HepG2 (cell line): ENCODE measurements around the gene TMEM45A. TPM values are rescaled to one million over a fixed set of nuclear protein-coding genes. Genes with fewer than 3 reads are reported as not detected.

Experiments
- ATAC-seq: fragments of 200-7000 bp; cut with Tn5 transposase; 3 replicates; pipeline ENCODE4 v1.9.1; 2020; ENCODE audit warnings: mild to moderate bottlenecking, moderate library complexity
- BruUV-seq: library from RNA; stranded (reverse); fragments of 400-500 nt; replicated peaks from 2 replicates; lab custom pipeline; 2021; lab: Mats Ljungman, UMichigan
- CTCF ChIA-PET: fragments of 300-600 bp; formaldehyde crosslinking; extraction: SDS; loops from one replicate; lab custom pipeline; 2021; ENCODE audit warnings: low total read pairs, inconsistent platforms, low intra/inter-chr PET ratio; lab: Yijun Ruan, JAX
- POLR2A ChIA-PET: fragments of 350-600 bp; sonication (Branson Sonifier 250); formaldehyde crosslinking; loops from one replicate; lab custom pipeline; 2020; ENCODE audit warnings: antibody characterized with exemption, inconsistent platforms; lab: Yijun Ruan, JAX
- DNase-seq: peaks from one replicate; pipeline ENCODE4 v3.0.0-alpha.2; 2015; ENCODE audit warnings: low spot score
- FAIRE-seq: peaks from 3 replicates; lab custom pipeline; 2011; peaks lifted over from hg19 to GRCh38; lab: Jason Lieb, UNC
- H2AFZ ChIP-seq: one replicate; pipeline ENCODE4 v1.6.1; 2011; ENCODE audit warnings: low read length, inconsistent platforms
- H3K27ac ChIP-seq: fragments of 300-600 bp; 3 replicates; pipeline ENCODE4 v1.8.0; 2011; ENCODE audit warnings: mixed run types, mild to moderate bottlenecking, mixed read lengths, low read length, inconsistent platforms; ENCODE audit not compliant: insufficient read depth; ENCODE audit errors: extremely low read length
- H3K27me3 ChIP-seq, 2 experiments: fragments of 200-600 bp in 1 of 2; 2 replicates in 1 of 2; 3 replicates in 1 of 2; pipeline versions ENCODE4 v1.6.0 to v1.8.0; 2011; ENCODE audit warnings: low read length in 2 of 2, mild to moderate bottlenecking in 2 of 2, moderate library complexity in 2 of 2, inconsistent platforms in 1 of 2; ENCODE audit not compliant: insufficient read depth in 2 of 2, control insufficient read depth in 1 of 2
- H3K36me3 ChIP-seq, 2 experiments: fragments of 200-600 bp in 1 of 2; replicated peaks in 1 of 2; 2 replicates in 1 of 2; 3 replicates in 1 of 2; pipeline versions ENCODE4 v1.5.1 to v1.8.0; 2011; ENCODE audit warnings: low read length in 2 of 2, inconsistent platforms in 1 of 2; ENCODE audit not compliant: insufficient read depth in 2 of 2, control insufficient read depth in 1 of 2
- H3K4me1 ChIP-seq: 2 replicates; pipeline ENCODE4 v1.5.1; 2012; ENCODE audit warnings: low read length, inconsistent platforms; ENCODE audit not compliant: insufficient read depth
- H3K4me2 ChIP-seq: 2 replicates; pipeline ENCODE4 v1.6.0; 2011; ENCODE audit warnings: low read depth, low read length, inconsistent platforms
- H3K4me3 ChIP-seq, 3 experiments: fragments of 200-600 bp in 1 of 3; sonication (generic), shearing (Covaris generic) in 1 of 3; replicated peaks in 1 of 3; 2 replicates each; pipeline ENCODE4 v1.5.1; 2011 to 2016; ENCODE audit warnings: low read length in 3 of 3, inconsistent platforms in 2 of 3, low read depth in 2 of 3, mild to moderate bottlenecking in 2 of 3, control low read depth in 1 of 3, mixed read lengths in 1 of 3; ENCODE audit not compliant: insufficient read depth in 1 of 3
- H3K79me2 ChIP-seq: one replicate; pipeline ENCODE4 v1.6.1; 2011; ENCODE audit warnings: low read length, inconsistent platforms; ENCODE audit not compliant: insufficient read depth
- H3K9ac ChIP-seq: 2 replicates; pipeline ENCODE4 v1.6.0; 2011; ENCODE audit warnings: mild to moderate bottlenecking, low read depth, low read length, inconsistent platforms; ENCODE audit not compliant: insufficient read depth
- H3K9me3 ChIP-seq: 2 replicates; pipeline ENCODE4 v1.5.1; 2012; ENCODE audit warnings: mild to moderate bottlenecking, low read length
- H4K20me1 ChIP-seq: 2 replicates; pipeline ENCODE4 v1.6.0; 2011; ENCODE audit warnings: inconsistent platforms, mild to moderate bottlenecking, low read length, moderate library complexity; ENCODE audit not compliant: insufficient read depth
- ADNP ChIP-seq: sonication (generic); formaldehyde crosslinking; IDR thresholded peaks from 2 replicates; pipeline ENCODE4 v1.4.0; 2020; ENCODE audit warnings: missing genetic modification reagents
- ARHGAP35 ChIP-seq: sonication (generic); formaldehyde crosslinking; IDR thresholded peaks from 2 replicates; pipeline ENCODE4 v1.9.0; 2022; ENCODE audit warnings: mild to moderate bottlenecking, inconsistent platforms, moderate library complexity, missing genetic modification reagents, borderline replicate concordance
- ARID3A ChIP-seq: IDR thresholded peaks from 2 replicates; pipeline ENCODE4 v1.6.1; 2012; ENCODE audit warnings: low read depth, low read length, improper control_type of control experiment
- ATAD3A ChIP-seq: sonication (generic); formaldehyde crosslinking; IDR thresholded peaks from 2 replicates; pipeline ENCODE4 v1.4.0; 2020; ENCODE audit warnings: missing genetic modification reagents
- HES4 ChIP-seq: sonication (generic); formaldehyde crosslinking; IDR thresholded peaks from 2 replicates; pipeline ENCODE4 v1.9.0; 2021; ENCODE audit warnings: mild to moderate bottlenecking, missing genetic modification reagents, borderline replicate concordance
- HNF1B ChIP-seq: sonication (generic); formaldehyde crosslinking; IDR thresholded peaks from 2 replicates; pipeline ENCODE4 v1.5.1; 2020; ENCODE audit warnings: mild to moderate bottlenecking, moderate library complexity, missing genetic modification reagents
- HNF4A ChIP-seq: sonication (generic); formaldehyde crosslinking; IDR thresholded peaks from 2 replicates; pipeline ENCODE4 v1.4.0; 2020; ENCODE audit warnings: missing genetic modification reagents
- HNRNPUL1 ChIP-seq: fragments of 200-400 bp; formaldehyde crosslinking; IDR thresholded peaks from 2 replicates; pipeline ENCODE4 v1.6.1; 2017; ENCODE audit warnings: low read depth, mild to moderate bottlenecking, low read length, moderate library complexity
- RARA ChIP-seq: IDR thresholded peaks from 2 replicates; pipeline ENCODE4 v1.6.1; 2016; ENCODE audit warnings: missing genetic modification reagents, missing compliant biosample characterization
- ZFP36L1 ChIP-seq: sonication (generic); formaldehyde crosslinking; IDR thresholded peaks from 2 replicates; pipeline ENCODE4 v1.8.0; 2022; ENCODE audit warnings: mild to moderate bottlenecking, missing genetic modification reagents, moderate library complexity
- ZNF34 ChIP-seq: sonication (generic); formaldehyde crosslinking; IDR thresholded peaks from 2 replicates; pipeline ENCODE4 v1.4.0; 2020; ENCODE audit warnings: mild to moderate bottlenecking, missing genetic modification reagents, borderline replicate concordance
- WGBS: methylation state at CpG from one replicate; pipeline ENCODE4 v1.1.6; 2017; ENCODE audit warnings: low lambda C conversion rate; 5-methylcytosine and 5-hydroxymethylcytosine counted together
- in situ Hi-C: cut with HindIII; loops from 2 replicates; pipeline ENCODE4 v1.10.0; 2017; ENCODE audit warnings: low pct_unique_long_range_greater_than_20kb; ENCODE audit not compliant: extremely low pct_ligation_motif_present
- intact Hi-C: fragments of 100-400 bp; cut with micrococcal nuclease; formaldehyde crosslinking; loops from one replicate; pipeline ENCODE4 v1.10.0; 2022; ENCODE audit not compliant: unreplicated experiment
- polyA plus RNA-seq, 8 experiments: library from polyadenylated mRNA; depleted of rRNA in 3 of 8; stranded (reverse) in 7 of 8; unstranded in 1 of 8; fragments of >200 nt; fragmentation: Illumina TruSeq in 4 of 8; extraction: Trizol in 4 of 8; gene quantifications; 2 replicates each; pipeline versions ENCODE4 v1.2.1 to v1.2.3, GENCODE V29; 2011 to 2016; ENCODE audit warnings: low read depth in 4 of 8, missing spikeins in 1 of 8, mixed read lengths in 1 of 8; ENCODE audit not compliant: insufficient read depth in 1 of 8
- total RNA-seq, 5 experiments: library from RNA; depleted of rRNA; stranded (reverse); fragments of >200 nt; fragmentation: Illumina TruSeq; extraction: Trizol; gene quantifications; 2 replicates each; pipeline ENCODE4 v1.2.3, GENCODE V29; 2016; ENCODE audit warnings: low read depth in 1 of 5

TMEM45A gene
- total and polyA plus RNA-seq, 2 of the 13 experiments (the other 11 are each of a cell fraction or from before 2014, with no cell fraction given), result 14.8 to 38.5 TPM

GRCh38 chr3:100556673-100557310 lies 64.4 kb downstream of the TMEM45A start (continued):
- TF ChIP-seq ARHGAP35 (CRISPR knock-in tag), result no peak
- no peak for TF ChIP-seq ARID3A
- no peak for TF ChIP-seq ADNP (CRISPR knock-in tag)
- no peak for TF ChIP-seq RARA (CRISPR knock-in tag)

- no TSS peak for BruUV-seq
- Histone ChIP-seq H3K4me3 (no peak overlapping the region), H3K79me2 (no peaks in the 10 kb centered on the region), H3K4me1 (no peaks in the 10 kb centered on the region), H3K4me2 (no peak overlapping the region), H2AFZ (no peak overlapping the region), H4K20me1 (no peaks in the 10 kb centered on the region), H3K27ac (no peak overlapping the region), H3K9me3 (no peaks in the 10 kb centered on the region), H3K9ac (no peak overlapping the region), H3K27me3 (no peaks in the 10 kb centered on the region), H3K36me3 (0 out of 5 replicates have a peak, but pooled peaks cover 0 to 4% of the 10 kb centered on the region in 2 experiments)
- 80% methylated on average over 7 of the region's 7 CpGs for WGBS
- CTCF ChIA-PET, result no interaction called here
- intact Hi-C loops, result no loop called here
- FAIRE-seq, result no peak
- DNase-seq, result no peak
- POLR2A ChIA-PET, result no interaction called here
- ATAC-seq, result no peak
- in situ Hi-C loops, result no loop called here
- no peak for TF ChIP-seq HNF4A (CRISPR knock-in tag)
- no peak for TF ChIP-seq HNF1B (CRISPR knock-in tag)
- TF ChIP-seq ATAD3A (CRISPR knock-in tag), result no peak
- no peak for TF ChIP-seq HES4 (CRISPR knock-in tag)
- no peak for TF ChIP-seq ZFP36L1 (CRISPR knock-in tag)
- TF ChIP-seq HNRNPUL1, result no peak
- no peak for TF ChIP-seq ZNF34 (CRISPR knock-in tag)
- TF ChIP-seq, all 625 proteins: peak for 0
Observed at GRCh38 chr3:100558233-100558632, 65.8 kb downstream of the TMEM45A start.
